Measurements from ENCODE around the gene TMPRSS11B. TPM values are rescaled to one million over a fixed set of nuclear protein-coding genes. Genes with fewer than 3 reads are reported as not detected.

The TMPRSS11B gene
- polyA plus RNA-seq, 3 donors, result not detected

DNA sequence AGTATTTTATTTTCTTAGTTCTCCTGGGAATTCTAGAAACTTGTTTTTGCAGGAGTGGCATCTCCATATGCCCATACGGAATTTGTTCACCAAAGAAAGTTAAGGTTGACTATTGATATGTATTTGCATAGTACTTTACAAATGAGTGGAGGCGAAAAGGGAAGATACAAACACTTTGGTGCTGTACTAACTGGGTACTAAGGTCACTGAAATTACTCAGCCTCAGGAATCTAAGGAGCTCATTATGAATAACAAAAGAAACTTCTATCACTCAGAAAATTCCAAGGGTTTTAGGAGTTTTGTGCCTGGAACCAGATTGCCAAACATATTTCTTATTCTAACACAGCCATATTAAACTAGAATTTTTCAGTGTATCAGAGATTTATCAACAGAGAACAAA is 27.4 kb upstream of the TMPRSS11B start:
- TF ChIP-seq, protein P1, sequence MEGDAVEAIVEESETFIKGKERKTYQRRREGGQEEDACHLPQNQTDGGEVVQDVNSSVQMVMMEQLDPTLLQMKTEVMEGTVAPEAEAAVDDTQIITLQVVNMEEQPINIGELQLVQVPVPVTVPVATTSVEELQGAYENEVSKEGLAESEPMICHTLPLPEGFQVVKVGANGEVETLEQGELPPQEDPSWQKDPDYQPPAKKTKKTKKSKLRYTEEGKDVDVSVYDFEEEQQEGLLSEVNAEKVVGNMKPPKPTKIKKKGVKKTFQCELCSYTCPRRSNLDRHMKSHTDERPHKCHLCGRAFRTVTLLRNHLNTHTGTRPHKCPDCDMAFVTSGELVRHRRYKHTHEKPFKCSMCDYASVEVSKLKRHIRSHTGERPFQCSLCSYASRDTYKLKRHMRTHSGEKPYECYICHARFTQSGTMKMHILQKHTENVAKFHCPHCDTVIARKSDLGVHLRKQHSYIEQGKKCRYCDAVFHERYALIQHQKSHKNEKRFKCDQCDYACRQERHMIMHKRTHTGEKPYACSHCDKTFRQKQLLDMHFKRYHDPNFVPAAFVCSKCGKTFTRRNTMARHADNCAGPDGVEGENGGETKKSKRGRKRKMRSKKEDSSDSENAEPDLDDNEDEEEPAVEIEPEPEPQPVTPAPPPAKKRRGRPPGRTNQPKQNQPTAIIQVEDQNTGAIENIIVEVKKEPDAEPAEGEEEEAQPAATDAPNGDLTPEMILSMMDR (IDR thresholded peaks at IDR 0.05), result no peak
- no peak overlapping the region for H3K4me3 ChIP-seq (replicated peaks in 1 of 3; ENCODE audit: low read depth in 2 of 3, low read length in 3 of 3)
- Mint-ChIP-seq H3K4me3 (no peak overlapping the region), H3K36me3 (no peaks in the 10 kb centered on the region), H3K27me3 (ENCODE audit: low read depth in 3 of 3) (peaks cover 0 to 2% (median 2%) of the 10 kb centered on the region in 3 donors), H3K9me3 (peaks cover 2 to 12% (median 4%) of the 10 kb centered on the region in 7 donors), H3K4me1 (peaks cover 16% of the 10 kb centered on the region), H3K27ac (no peak overlapping the region)
- peak overlapping the region; percentile 9 for H2AFZ ChIP-seq (ENCODE audit: insufficient read depth, low read depth, low read length, poor library complexity, severe bottlenecking)
- H3K27ac ChIP-seq (ENCODE audit: low read depth in 1 of 2, low read length in 2 of 2), result no peak overlapping the region
- H3K9me3 ChIP-seq (replicated peaks in 1 of 2; ENCODE audit: control insufficient read depth in 1 of 2, insufficient read depth in 1 of 2, low read length in 2 of 2), result no peaks in the 10 kb centered on the region
- H3K4me2 ChIP-seq (replicated peaks; ENCODE audit: extremely low read depth, low read length, poor library complexity, severe bottlenecking), result no peak overlapping the region
- no peak overlapping the region for H3K9ac ChIP-seq (ENCODE audit: insufficient read depth, low read length, poor library complexity, severe bottlenecking)
- WGBS (ENCODE audit: insufficient coverage), result 100% methylated on average over 1 of the region's 2 CpGs
- no peaks in the 10 kb centered on the region for H3K27me3 ChIP-seq (ENCODE audit: control insufficient read depth in 2 of 2, insufficient read depth in 2 of 2, low read length in 2 of 2)
- H3K4me1 ChIP-seq (ENCODE audit: control insufficient read depth in 1 of 2, insufficient read depth in 2 of 2, low read length in 2 of 2), result no peaks in the 10 kb centered on the region
- no peaks in the 10 kb centered on the region for H4K20me1 ChIP-seq (ENCODE audit: insufficient read depth, low read length)
- H3K36me3 ChIP-seq (replicated peaks in 1 of 2; ENCODE audit: control insufficient read depth in 1 of 2, insufficient read depth in 2 of 2, low read length in 2 of 2), result no peaks in the 10 kb centered on the region
- intact Hi-C loops (cut with micrococcal nuclease), result loop anchor here in 1 of 2 donors (10.0 kb wide), 1 partner anchor 102 kb away; no protein-coding TSS in a partner anchor
- no peaks in the 10 kb centered on the region for H3K79me2 ChIP-seq (ENCODE audit: insufficient read depth, low read length)
- DNase-seq, result no peak

DNA sequence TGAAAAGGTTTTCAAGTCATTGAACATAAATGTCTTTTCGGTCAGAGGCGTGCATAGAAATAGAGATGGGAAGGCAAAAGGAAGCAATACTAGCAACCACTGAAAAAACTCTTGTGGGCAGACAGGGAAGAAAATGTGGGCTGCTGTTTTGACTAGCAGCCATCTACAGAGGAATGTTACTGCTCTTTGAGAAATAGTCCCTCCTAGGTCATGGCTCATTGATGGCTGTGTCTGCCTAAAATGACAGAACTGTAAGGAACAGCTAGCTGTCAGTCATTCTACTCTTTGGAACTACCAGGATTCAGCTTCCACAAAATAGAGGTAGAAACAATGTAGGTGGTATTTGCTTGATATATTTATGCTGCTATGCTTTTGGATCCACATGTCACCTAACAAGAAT is 26.9 kb upstream of the TMPRSS11B start:
- Histone ChIP-seq H3K4me2 (replicated peaks; ENCODE audit: extremely low read depth, low read length, poor library complexity, severe bottlenecking) (no peak overlapping the region), H2AFZ (ENCODE audit: insufficient read depth, low read depth, low read length, poor library complexity, severe bottlenecking) (peak overlapping the region; percentile 9), H4K20me1 (ENCODE audit: insufficient read depth, low read length) (no peaks in the 10 kb centered on the region), H3K4me1 (ENCODE audit: control insufficient read depth in 1 of 2, insufficient read depth in 2 of 2, low read length in 2 of 2) (no peaks in the 10 kb centered on the region), H3K9me3 (replicated peaks in 1 of 2; ENCODE audit: control insufficient read depth in 1 of 2, insufficient read depth in 1 of 2, low read length in 2 of 2) (no peaks in the 10 kb centered on the region), H3K36me3 (replicated peaks in 1 of 2; ENCODE audit: control insufficient read depth in 1 of 2, insufficient read depth in 2 of 2, low read length in 2 of 2) (no peaks in the 10 kb centered on the region), H3K4me3 (replicated peaks in 1 of 3; ENCODE audit: low read depth in 2 of 3, low read length in 3 of 3) (peak overlapping the region in 1 of 3 experiments; percentile 28), H3K27ac (ENCODE audit: low read depth in 1 of 2, low read length in 2 of 2) (no peak overlapping the region), H3K79me2 (ENCODE audit: insufficient read depth, low read length) (no peaks in the 10 kb centered on the region), H3K9ac (ENCODE audit: insufficient read depth, low read length, poor library complexity, severe bottlenecking) (peak overlapping the region; percentile 5), H3K27me3 (ENCODE audit: control insufficient read depth in 2 of 2, insufficient read depth in 2 of 2, low read length in 2 of 2) (no peaks in the 10 kb centered on the region)
- Mint-ChIP-seq H3K36me3 (no peaks in the 10 kb centered on the region), H3K9me3 (peaks cover 2 to 12% (median 4%) of the 10 kb centered on the region in 7 donors), H3K4me3 (no peak overlapping the region), H3K27me3 (ENCODE audit: low read depth in 3 of 3) (peaks cover 0 to 4% (median 2%) of the 10 kb centered on the region in 3 donors), H3K27ac (no peak overlapping the region), H3K4me1 (peaks cover 18% of the 10 kb centered on the region)
- intact Hi-C loops (cut with micrococcal nuclease), result loop anchor here in 1 of 2 donors (10.0 kb wide), 1 partner anchor 102 kb away; no protein-coding TSS in a partner anchor
- TF ChIP-seq, protein P1 (IDR thresholded peaks at IDR 0.05), result no peak
- no peak for DNase-seq
- 67% methylated on average over 2 of the region's 2 CpGs for WGBS (ENCODE audit: insufficient coverage)

Measured in CD14-positive monocyte (primary cell).